PC-9 (cell line): Measurements from ENCODE around the gene LZTS2.

ENCODE experiments used
- CTCF ChIP-seq: fragments of 200-600 bp; sonication (generic); conservative IDR thresholded peaks from 2 replicates; pipeline ENCODE4 v1.6.1; 2017; ENCODE audit warnings: mixed run types, antibody characterized with exemption, mild to moderate bottlenecking, moderate library complexity
- EZH2 ChIP-seq: fragments of 200-600 bp; sonication (generic); IDR thresholded peaks from 2 replicates; pipeline ENCODE4 v1.8.0; 2017; ENCODE audit warnings: antibody characterized with exemption, low read depth

- TF ChIP-seq CTCF = peak; percentile 74
- TF ChIP-seq EZH2 = no peak
Observed at GRCh38 chr10:101041252-101041761, 41.7 kb downstream of the LZTS2 start.
